Measurements from ENCODE around the gene DSCAM. TPM values are rescaled to one million over a fixed set of nuclear protein-coding genes. Genes with fewer than 3 reads are reported as not detected.

Gene DSCAM
- total RNA-seq, 1 donor from 2014 or later = not detected

GRCh38 chr21:40707656-40708244 lies 139.2 kb downstream of the DSCAM start:
- H2AFZ ChIP-seq (replicated peaks) = no peak overlapping the region
- no peaks in the 10 kb centered on the region for H3K4me1 ChIP-seq
- no peak overlapping the region for H3K27ac ChIP-seq
- H3K36me3 ChIP-seq = no peaks in the 10 kb centered on the region
- Mint-ChIP-seq H3K36me3 (no peaks in the 10 kb centered on the region), H3K9me3 (no peaks in the 10 kb centered on the region), H3K4me1 (no peaks in the 10 kb centered on the region), H3K27ac (no peak overlapping the region), H3K4me3 (no peak overlapping the region), H3K27me3 (ENCODE audit: insufficient read depth, low read depth) (peaks cover 2% of the 10 kb centered on the region)
- H3K4me3 ChIP-seq = no peak overlapping the region
- no peaks in the 10 kb centered on the region for H3K79me2 ChIP-seq (ENCODE audit: low read depth)
- H3F3A ChIP-seq (ENCODE audit: low read depth) = no peaks in the 10 kb centered on the region
- H3K27me3 ChIP-seq = no peaks in the 10 kb centered on the region
- no peak overlapping the region for H3K9ac ChIP-seq
- DNase-seq (ENCODE audit: low spot score) = no peak
- no peaks in the 10 kb centered on the region for H4K20me1 ChIP-seq (ENCODE audit: low read depth)
- no peaks in the 10 kb centered on the region for H3K9me3 ChIP-seq (ENCODE audit: low read depth)
- TF ChIP-seq EZH2 (IDR thresholded peaks at IDR 0.05) (no peak), CTCF (IDR thresholded peaks at IDR 0.05) (no peak), EZH2phosphoT487 (IDR thresholded peaks at IDR 0.05) (no peak)
- H3K4me2 ChIP-seq = no peak overlapping the region

GRCh38 chr21:40706806-40707655 lies 139.9 kb downstream of the DSCAM start:
- no peak overlapping the region for H3K27ac ChIP-seq
- no peaks in the 10 kb centered on the region for H4K20me1 ChIP-seq (ENCODE audit: low read depth)

GRCh38 chr21:40706176-40706575 lies 140.8 kb downstream of the DSCAM start:
- Mint-ChIP-seq H3K4me1 (no peaks in the 10 kb centered on the region), H3K4me3 (no peak overlapping the region), H3K36me3 (no peaks in the 10 kb centered on the region), H3K27ac (no peak overlapping the region), H3K27me3 (ENCODE audit: insufficient read depth, low read depth) (peaks cover 2% of the 10 kb centered on the region), H3K9me3 (no peaks in the 10 kb centered on the region)
- H3K9me3 ChIP-seq (ENCODE audit: low read depth) = no peaks in the 10 kb centered on the region
- no peak overlapping the region for H3K9ac ChIP-seq
- H4K20me1 ChIP-seq (ENCODE audit: low read depth) = no peaks in the 10 kb centered on the region
- no peak overlapping the region for H3K27ac ChIP-seq
- no peak overlapping the region for H2AFZ ChIP-seq (replicated peaks)
- TF ChIP-seq EZH2phosphoT487 (IDR thresholded peaks at IDR 0.05) = no peak
- no peak for TF ChIP-seq CTCF (IDR thresholded peaks at IDR 0.05)
- TF ChIP-seq EZH2 (IDR thresholded peaks at IDR 0.05) = no peak
- H3K4me1 ChIP-seq = no peaks in the 10 kb centered on the region
- H3K27me3 ChIP-seq = no peaks in the 10 kb centered on the region
- H3K4me3 ChIP-seq = no peak overlapping the region
- H3K79me2 ChIP-seq (ENCODE audit: low read depth) = no peaks in the 10 kb centered on the region
- H3F3A ChIP-seq (ENCODE audit: low read depth) = no peaks in the 10 kb centered on the region
- H3K36me3 ChIP-seq = no peaks in the 10 kb centered on the region
- DNase-seq (ENCODE audit: low spot score) = no peak
- H3K4me2 ChIP-seq = no peak overlapping the region

More at GRCh38 chr21:40706806-40707655, 139.9 kb downstream of the DSCAM start:
- no peak overlapping the region for H3K27ac Mint-ChIP-seq
- no peak overlapping the region for H3K4me2 ChIP-seq
- H3K79me2 ChIP-seq (ENCODE audit: low read depth) = no peaks in the 10 kb centered on the region
- H3K36me3 ChIP-seq = no peaks in the 10 kb centered on the region
- no peak overlapping the region for H3K4me3 Mint-ChIP-seq
- peaks cover 2% of the 10 kb centered on the region for H3K27me3 Mint-ChIP-seq (ENCODE audit: insufficient read depth, low read depth)
- no peak for TF ChIP-seq EZH2 (IDR thresholded peaks at IDR 0.05)
- TF ChIP-seq EZH2phosphoT487 (IDR thresholded peaks at IDR 0.05) = no peak
- no peak for TF ChIP-seq CTCF (IDR thresholded peaks at IDR 0.05)
- no peak overlapping the region for H3K9ac ChIP-seq
- H3K9me3 ChIP-seq (ENCODE audit: low read depth) = no peaks in the 10 kb centered on the region
- H2AFZ ChIP-seq (replicated peaks) = no peak overlapping the region
- no peaks in the 10 kb centered on the region for H3K9me3 Mint-ChIP-seq
- H3K4me1 ChIP-seq = no peaks in the 10 kb centered on the region
- DNase-seq (ENCODE audit: low spot score) = no peak
- H3K4me1 Mint-ChIP-seq = no peaks in the 10 kb centered on the region
- H3K36me3 Mint-ChIP-seq = no peaks in the 10 kb centered on the region
- H3F3A ChIP-seq (ENCODE audit: low read depth) = no peaks in the 10 kb centered on the region
- no peaks in the 10 kb centered on the region for H3K27me3 ChIP-seq
- no peak overlapping the region for H3K4me3 ChIP-seq
